Spleen (tissue), 11 donors: ENCODE results near the gene SPATA31C1. TPM values are rescaled to one million over a fixed set of nuclear protein-coding genes. Genes with fewer than 3 reads are reported as not detected.

Experiments used
- DNase-seq: peaks from one replicate; pipeline ENCODE4 v3.0.0-alpha.2; 2020
- H3K27ac ChIP-seq, 8 donors: fragments of 200-600 bp; sonication (generic) in 7 of 8; 1 replicate in 4 of 8; 2 replicates in 4 of 8; pipeline versions ENCODE4 v1.5.0 to v1.8.0; 2016 to 2021; ENCODE audit warnings: inconsistent platforms in 4 of 8, mild to moderate bottlenecking in 4 of 8, moderate library complexity in 1 of 8
- H3K27me3 ChIP-seq, 7 donors: fragments of 200-600 bp; sonication (generic) in 6 of 7; replicated peaks in 1 of 7; 1 replicate in 4 of 7; 2 replicates in 3 of 7; pipeline versions ENCODE4 v1.5.0 to v1.8.0; 2016 to 2021; ENCODE audit warnings: inconsistent platforms in 3 of 7, mild to moderate bottlenecking in 1 of 7
- H3K36me3 ChIP-seq, 6 donors: fragments of 200-600 bp; sonication (generic) in 5 of 6; 1 replicate in 4 of 6; 2 replicates in 2 of 6; pipeline versions ENCODE4 v1.5.0 to v1.8.0; 2016 to 2021; ENCODE audit warnings: inconsistent platforms in 2 of 6
- H3K4me1 ChIP-seq, 6 donors: fragments of 200-600 bp; sonication (generic) in 5 of 6; 1 replicate in 3 of 6; 2 replicates in 3 of 6; pipeline versions ENCODE4 v1.5.0 to v1.8.0; 2016 to 2021; ENCODE audit warnings: inconsistent platforms in 3 of 6
- H3K4me3 ChIP-seq, 8 donors: fragments of 200-600 bp; sonication (generic) in 7 of 8; 1 replicate in 4 of 8; 2 replicates in 4 of 8; pipeline versions ENCODE4 v1.5.0 to v1.8.0; 2016 to 2021; ENCODE audit warnings: inconsistent platforms in 4 of 8, mild to moderate bottlenecking in 4 of 8, moderate library complexity in 2 of 8
- H3K9me3 ChIP-seq, 8 donors: fragments of 200-600 bp; sonication (generic) in 7 of 8; 1 replicate in 4 of 8; 2 replicates in 4 of 8; pipeline versions ENCODE4 v1.5.0 to v1.8.0; 2016 to 2021; ENCODE audit warnings: inconsistent platforms in 4 of 8
- POLR2A ChIP-seq, 3 donors: fragments of 450-650 bp; IDR thresholded peaks; one replicate each; pipeline ENCODE4 v1.5.1; 2017; ENCODE audit warnings: antibody characterized with exemption in 3 of 3, mild to moderate bottlenecking in 1 of 3
- POLR2AphosphoS5 ChIP-seq, 3 donors: sonication (generic); formaldehyde crosslinking; IDR thresholded peaks; one replicate each; pipeline ENCODE4 v1.5.1; 2017; ENCODE audit warnings: antibody characterized with exemption in 3 of 3
- WGBS, 5 donors: extraction: QIAGEN DNeasy Blood & Tissue Kit in 3 of 5; methylation state at CpG; one replicate each; pipeline versions ENCODE4 v1.1.5 to v1.1.7; 2013 to 2018; 5-methylcytosine and 5-hydroxymethylcytosine counted together
- intact Hi-C: fragments of 100-400 bp; cut with DNase I; formaldehyde crosslinking; loops from one replicate; pipeline ENCODE4 v1.15.0; 2023; ENCODE audit warnings: low total_unique reads
- polyA plus RNA-seq, 3 donors: library from polyadenylated mRNA; stranded (reverse); fragments of 200-250 nt; gene quantifications; one replicate each; pipeline ENCODE4 v1.2.1, GENCODE V29; 2013
- total RNA-seq, 7 donors: library from RNA; depleted of rRNA in 3 of 7; stranded (reverse); fragments of >200 nt in 3 of 7; fragmentation: NEBNext Ultra II Directional in 4 of 7; extraction: Animal tissue kit (Norgen Biotek cat#: 25700) in 4 of 7; gene quantifications; one replicate each; pipeline versions ENCODE4 v1.1.0 to v1.2.1, GENCODE V29; 2016 to 2021
- TF ChIP-seq, protein P1 (sequence below), 11 experiments: fragments of 200-600 bp in 7 of 11; fragments of 450-650 bp in 4 of 11; sonication (generic) in 4 of 11; IDR thresholded peaks in 8 of 11; conservative IDR thresholded peaks in 3 of 11; 1 replicate in 7 of 11; 2 replicates in 4 of 11; pipeline versions ENCODE4 v1.4.0 to v1.8.0; 2016 to 2021; ENCODE audit warnings: antibody characterized with exemption in 11 of 11, inconsistent platforms in 4 of 11, mild to moderate bottlenecking in 1 of 11
- donor health status: healthy with polysubstance abuse.
- donor health status: DM: no; HTN: no; CAD: no; lungs with moderate emphysema.
- donor health status: DM: no; HTN: no; CAD: no.
- donor health status: Bipolar disorder and iron deficiency.
- donor health status: healthy.
- donor health status: DM: no; HTN: no; CAD: no.
- donor health status: DM: yes; HTN: yes; CAD: no.

SPATA31C1 gene
- total and polyA plus RNA-seq, 10 donors = not detected

DNA sequence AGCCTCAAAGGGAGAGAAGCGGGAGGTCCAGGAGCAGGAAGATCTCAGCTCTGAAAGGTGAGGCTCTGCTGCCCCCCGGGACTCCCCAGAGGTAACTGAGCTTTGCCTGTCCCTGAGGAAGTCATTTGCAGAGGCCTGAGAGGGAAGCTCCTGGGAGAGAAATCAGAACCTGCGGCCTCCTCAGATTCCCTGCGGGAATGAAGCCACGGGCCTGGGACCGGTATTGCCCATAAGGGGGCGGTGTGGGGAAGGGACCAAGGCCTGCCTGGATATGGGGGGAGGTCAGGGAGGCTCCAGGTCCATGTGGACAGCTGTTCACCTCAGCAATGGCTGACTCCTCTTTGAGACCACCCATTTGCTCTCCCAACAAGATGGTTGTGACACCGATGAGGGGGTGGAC is 33.8 kb upstream of the SPATA31C1 start:
- Histone ChIP-seq H3K36me3 (no peaks in the 10 kb centered on the region), H3K4me3 (no peak overlapping the region), H3K9me3 (no peaks in the 10 kb centered on the region), H3K27me3 (peaks cover 0 to 18% (median 0%) of the 10 kb centered on the region in 7 donors), H3K27ac (no peak overlapping the region), H3K4me1 (no peaks in the 10 kb centered on the region)
- TF ChIP-seq POLR2AphosphoS5 (IDR thresholded peaks at IDR 0.05) (no peak), POLR2A (IDR thresholded peaks at IDR 0.05) (no peak)
- TF ChIP-seq, protein P1, sequence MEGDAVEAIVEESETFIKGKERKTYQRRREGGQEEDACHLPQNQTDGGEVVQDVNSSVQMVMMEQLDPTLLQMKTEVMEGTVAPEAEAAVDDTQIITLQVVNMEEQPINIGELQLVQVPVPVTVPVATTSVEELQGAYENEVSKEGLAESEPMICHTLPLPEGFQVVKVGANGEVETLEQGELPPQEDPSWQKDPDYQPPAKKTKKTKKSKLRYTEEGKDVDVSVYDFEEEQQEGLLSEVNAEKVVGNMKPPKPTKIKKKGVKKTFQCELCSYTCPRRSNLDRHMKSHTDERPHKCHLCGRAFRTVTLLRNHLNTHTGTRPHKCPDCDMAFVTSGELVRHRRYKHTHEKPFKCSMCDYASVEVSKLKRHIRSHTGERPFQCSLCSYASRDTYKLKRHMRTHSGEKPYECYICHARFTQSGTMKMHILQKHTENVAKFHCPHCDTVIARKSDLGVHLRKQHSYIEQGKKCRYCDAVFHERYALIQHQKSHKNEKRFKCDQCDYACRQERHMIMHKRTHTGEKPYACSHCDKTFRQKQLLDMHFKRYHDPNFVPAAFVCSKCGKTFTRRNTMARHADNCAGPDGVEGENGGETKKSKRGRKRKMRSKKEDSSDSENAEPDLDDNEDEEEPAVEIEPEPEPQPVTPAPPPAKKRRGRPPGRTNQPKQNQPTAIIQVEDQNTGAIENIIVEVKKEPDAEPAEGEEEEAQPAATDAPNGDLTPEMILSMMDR (IDR thresholded peaks at IDR 0.05 in 8 of 11, conservative IDR thresholded peaks at IDR 0.05 in 3 of 11) = no peak
- DNase-seq = no peak
- 68 to 84% (median 75%) methylated on average over 8 of the region's 8 CpGs for WGBS, 5 donors
- intact Hi-C loops = no loop called here

DNA sequence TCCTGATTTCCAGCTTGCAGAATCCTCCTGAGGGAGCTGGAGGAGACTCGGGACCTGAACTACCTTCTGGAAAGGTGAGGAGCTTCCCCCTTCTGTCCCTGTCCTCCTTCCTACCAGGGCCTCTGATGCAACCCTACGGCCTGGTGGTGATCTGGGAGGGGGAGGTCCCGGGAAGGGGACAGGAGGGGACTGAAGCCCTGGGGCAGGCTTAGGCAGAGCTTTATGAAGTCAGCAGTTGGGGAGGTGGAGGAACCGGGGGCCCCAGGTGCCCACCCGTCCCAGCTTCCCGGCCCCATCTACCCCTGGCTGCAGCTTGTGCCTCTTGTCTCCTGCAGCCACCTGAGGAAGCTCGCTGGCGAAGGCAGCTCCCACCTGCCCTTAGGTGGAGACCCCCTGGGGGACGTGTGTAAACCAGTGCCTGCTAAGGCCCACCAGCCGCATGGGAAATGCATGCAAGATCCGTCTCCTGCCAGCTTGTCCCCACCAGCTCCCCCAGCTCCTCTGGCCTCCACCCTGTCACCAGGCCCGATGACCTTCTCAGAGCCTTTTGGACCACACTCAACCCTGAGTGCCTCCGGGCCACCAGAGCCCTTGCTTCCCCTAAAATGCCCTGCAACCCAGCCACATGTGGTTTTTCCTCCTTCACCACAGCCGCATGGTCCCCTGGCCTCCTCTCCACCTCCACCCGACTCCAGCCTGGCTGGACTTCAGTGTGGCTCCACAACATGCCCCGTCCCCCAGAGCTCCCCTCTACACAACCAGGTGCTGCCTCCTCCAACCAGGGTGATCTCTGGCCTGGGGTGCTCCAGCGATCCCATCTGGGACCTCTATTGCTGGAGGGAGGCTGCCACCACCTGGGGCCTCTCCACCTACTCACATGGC is 32.9 kb upstream of the SPATA31C1 start:
- intact Hi-C loops = no loop called here
- Histone ChIP-seq H3K27me3 (peaks cover 0 to 12% (median 0%) of the 10 kb centered on the region in 7 donors), H3K4me3 (no peak overlapping the region), H3K27ac (no peak overlapping the region), H3K4me1 (no peaks in the 10 kb centered on the region), H3K9me3 (no peaks in the 10 kb centered on the region), H3K36me3 (no peaks in the 10 kb centered on the region)
- 81 to 89% (median 86%) methylated on average over 15 to 17 of the region's 17 CpGs for WGBS, 5 donors
- no peak for DNase-seq
- TF ChIP-seq, protein P1 (IDR thresholded peaks at IDR 0.05 in 8 of 11, conservative IDR thresholded peaks at IDR 0.05 in 3 of 11) = no peak
- TF ChIP-seq POLR2AphosphoS5 (IDR thresholded peaks at IDR 0.05) = no peak

DNA sequence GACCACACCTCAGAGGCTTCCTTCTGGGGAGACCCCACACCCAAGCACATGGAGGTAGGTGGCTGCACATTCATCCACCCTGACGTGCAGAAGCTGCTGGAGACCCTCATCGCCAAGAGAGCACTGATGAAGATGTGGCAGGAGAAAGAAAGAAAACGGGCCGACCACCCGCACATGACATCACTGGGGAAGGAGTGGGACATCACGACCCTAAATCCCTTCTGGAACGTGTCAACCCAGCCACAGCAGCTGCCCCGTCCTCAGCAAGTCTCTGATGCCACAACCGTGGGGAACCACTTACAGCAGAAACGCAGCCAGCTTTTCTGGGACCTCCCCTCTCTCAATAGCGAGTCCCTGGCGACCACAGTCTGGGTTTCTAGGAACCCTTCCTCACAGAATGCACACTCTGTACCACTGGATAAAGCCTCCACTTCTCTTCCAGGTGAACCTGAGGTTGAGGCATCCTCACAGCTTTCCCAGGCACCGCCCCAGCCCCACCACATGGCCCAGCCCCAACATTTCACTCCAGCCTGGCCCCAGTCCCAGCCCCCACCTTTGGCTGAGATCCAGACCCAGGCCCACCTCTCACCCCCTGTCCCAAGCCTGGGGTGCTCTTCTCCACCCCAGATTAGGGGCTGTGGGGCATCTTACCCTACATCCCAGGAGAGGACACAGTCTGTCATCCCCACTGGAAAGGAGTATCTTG is 32.1 kb upstream of the SPATA31C1 start:
- no peak for DNase-seq
- no peak overlapping the region for H3K4me3 ChIP-seq
- peaks cover 0 to 11% (median 0%) of the 10 kb centered on the region in 7 donors for H3K27me3 ChIP-seq
- no peak overlapping the region for H3K27ac ChIP-seq
- no peaks in the 10 kb centered on the region for H3K36me3 ChIP-seq
- H3K9me3 ChIP-seq = no peaks in the 10 kb centered on the region
- WGBS, 5 donors = 80 to 84% (median 84%) methylated on average over 13 of the region's 13 CpGs
- TF ChIP-seq POLR2A (IDR thresholded peaks at IDR 0.05) (no peak), POLR2AphosphoS5 (IDR thresholded peaks at IDR 0.05) (no peak)
- TF ChIP-seq, protein P1 (IDR thresholded peaks at IDR 0.05 in 8 of 11, conservative IDR thresholded peaks at IDR 0.05 in 3 of 11) = no peak
- no peaks in the 10 kb centered on the region for H3K4me1 ChIP-seq
- intact Hi-C loops = no loop called here
